ENCODE measurements around the gene HNRNPA2B1. TPM values are rescaled to one million over a fixed set of nuclear protein-coding genes. Genes with fewer than 3 reads are reported as not detected.

Gene HNRNPA2B1
- total and polyA plus RNA-seq, 2 of the 8 experiments (the other 6 are each of a cell fraction or from before 2014, with no cell fraction given): 276 to 1,255 TPM

DNA sequence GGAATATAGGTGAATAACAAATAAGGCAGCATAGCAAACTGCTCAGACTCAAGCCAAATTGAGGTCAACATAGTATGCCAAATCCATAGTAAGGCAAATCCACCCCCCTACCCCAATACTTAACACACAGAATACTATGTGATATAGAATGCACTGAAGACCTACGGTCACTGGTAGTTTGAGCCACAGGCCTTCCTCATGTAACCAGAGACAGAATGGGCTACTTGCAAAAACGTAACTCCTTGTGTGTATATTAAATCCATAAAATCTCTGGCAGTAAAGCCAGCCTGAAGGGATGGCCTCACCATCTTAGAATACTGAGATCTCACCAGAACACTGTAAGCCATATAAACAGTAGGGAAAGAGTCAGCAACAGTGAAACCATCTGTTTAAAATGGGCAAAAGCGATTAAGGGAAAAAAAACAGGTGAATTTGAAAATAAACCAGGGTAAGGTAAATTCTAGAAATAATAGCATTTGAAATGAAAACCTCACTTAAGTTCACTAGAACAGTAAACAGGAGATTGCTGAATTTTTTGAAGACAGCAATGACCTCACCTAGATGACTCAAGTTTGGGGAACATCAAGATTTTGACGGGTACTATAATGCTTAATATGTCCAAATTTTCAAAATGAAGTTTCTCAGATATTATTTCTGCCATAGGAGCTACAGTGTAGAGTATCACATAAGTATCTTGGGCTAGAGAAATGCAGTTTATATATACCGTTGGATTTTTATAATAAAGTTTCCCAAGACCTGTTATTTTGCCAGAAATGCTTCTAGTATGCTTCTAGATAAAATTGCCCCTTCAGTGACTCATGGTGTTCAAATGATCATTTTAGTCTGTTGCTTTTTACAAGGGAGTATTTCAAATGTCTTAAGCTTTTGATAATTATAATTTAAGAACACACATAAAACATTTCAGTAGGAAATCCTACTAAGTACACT is 13.9 kb downstream of the HNRNPA2B1 start (continued):
- TF ChIP-seq, protein P1, sequence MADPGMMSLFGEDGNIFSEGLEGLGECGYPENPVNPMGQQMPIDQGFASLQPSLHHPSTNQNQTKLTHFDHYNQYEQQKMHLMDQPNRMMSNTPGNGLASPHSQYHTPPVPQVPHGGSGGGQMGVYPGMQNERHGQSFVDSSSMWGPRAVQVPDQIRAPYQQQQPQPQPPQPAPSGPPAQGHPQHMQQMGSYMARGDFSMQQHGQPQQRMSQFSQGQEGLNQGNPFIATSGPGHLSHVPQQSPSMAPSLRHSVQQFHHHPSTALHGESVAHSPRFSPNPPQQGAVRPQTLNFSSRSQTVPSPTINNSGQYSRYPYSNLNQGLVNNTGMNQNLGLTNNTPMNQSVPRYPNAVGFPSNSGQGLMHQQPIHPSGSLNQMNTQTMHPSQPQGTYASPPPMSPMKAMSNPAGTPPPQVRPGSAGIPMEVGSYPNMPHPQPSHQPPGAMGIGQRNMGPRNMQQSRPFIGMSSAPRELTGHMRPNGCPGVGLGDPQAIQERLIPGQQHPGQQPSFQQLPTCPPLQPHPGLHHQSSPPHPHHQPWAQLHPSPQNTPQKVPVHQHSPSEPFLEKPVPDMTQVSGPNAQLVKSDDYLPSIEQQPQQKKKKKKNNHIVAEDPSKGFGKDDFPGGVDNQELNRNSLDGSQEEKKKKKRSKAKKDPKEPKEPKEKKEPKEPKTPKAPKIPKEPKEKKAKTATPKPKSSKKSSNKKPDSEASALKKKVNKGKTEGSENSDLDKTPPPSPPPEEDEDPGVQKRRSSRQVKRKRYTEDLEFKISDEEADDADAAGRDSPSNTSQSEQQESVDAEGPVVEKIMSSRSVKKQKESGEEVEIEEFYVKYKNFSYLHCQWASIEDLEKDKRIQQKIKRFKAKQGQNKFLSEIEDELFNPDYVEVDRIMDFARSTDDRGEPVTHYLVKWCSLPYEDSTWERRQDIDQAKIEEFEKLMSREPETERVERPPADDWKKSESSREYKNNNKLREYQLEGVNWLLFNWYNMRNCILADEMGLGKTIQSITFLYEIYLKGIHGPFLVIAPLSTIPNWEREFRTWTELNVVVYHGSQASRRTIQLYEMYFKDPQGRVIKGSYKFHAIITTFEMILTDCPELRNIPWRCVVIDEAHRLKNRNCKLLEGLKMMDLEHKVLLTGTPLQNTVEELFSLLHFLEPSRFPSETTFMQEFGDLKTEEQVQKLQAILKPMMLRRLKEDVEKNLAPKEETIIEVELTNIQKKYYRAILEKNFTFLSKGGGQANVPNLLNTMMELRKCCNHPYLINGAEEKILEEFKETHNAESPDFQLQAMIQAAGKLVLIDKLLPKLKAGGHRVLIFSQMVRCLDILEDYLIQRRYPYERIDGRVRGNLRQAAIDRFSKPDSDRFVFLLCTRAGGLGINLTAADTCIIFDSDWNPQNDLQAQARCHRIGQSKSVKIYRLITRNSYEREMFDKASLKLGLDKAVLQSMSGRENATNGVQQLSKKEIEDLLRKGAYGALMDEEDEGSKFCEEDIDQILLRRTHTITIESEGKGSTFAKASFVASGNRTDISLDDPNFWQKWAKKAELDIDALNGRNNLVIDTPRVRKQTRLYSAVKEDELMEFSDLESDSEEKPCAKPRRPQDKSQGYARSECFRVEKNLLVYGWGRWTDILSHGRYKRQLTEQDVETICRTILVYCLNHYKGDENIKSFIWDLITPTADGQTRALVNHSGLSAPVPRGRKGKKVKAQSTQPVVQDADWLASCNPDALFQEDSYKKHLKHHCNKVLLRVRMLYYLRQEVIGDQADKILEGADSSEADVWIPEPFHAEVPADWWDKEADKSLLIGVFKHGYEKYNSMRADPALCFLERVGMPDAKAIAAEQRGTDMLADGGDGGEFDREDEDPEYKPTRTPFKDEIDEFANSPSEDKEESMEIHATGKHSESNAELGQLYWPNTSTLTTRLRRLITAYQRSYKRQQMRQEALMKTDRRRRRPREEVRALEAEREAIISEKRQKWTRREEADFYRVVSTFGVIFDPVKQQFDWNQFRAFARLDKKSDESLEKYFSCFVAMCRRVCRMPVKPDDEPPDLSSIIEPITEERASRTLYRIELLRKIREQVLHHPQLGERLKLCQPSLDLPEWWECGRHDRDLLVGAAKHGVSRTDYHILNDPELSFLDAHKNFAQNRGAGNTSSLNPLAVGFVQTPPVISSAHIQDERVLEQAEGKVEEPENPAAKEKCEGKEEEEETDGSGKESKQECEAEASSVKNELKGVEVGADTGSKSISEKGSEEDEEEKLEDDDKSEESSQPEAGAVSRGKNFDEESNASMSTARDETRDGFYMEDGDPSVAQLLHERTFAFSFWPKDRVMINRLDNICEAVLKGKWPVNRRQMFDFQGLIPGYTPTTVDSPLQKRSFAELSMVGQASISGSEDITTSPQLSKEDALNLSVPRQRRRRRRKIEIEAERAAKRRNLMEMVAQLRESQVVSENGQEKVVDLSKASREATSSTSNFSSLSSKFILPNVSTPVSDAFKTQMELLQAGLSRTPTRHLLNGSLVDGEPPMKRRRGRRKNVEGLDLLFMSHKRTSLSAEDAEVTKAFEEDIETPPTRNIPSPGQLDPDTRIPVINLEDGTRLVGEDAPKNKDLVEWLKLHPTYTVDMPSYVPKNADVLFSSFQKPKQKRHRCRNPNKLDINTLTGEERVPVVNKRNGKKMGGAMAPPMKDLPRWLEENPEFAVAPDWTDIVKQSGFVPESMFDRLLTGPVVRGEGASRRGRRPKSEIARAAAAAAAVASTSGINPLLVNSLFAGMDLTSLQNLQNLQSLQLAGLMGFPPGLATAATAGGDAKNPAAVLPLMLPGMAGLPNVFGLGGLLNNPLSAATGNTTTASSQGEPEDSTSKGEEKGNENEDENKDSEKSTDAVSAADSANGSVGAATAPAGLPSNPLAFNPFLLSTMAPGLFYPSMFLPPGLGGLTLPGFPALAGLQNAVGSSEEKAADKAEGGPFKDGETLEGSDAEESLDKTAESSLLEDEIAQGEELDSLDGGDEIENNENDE (IDR thresholded peaks at IDR 0.05; ENCODE audit: insufficient replicate concordance, low read length): peak; percentile 19
- TF ChIP-seq RFX5 (IDR thresholded peaks at IDR 0.05; ENCODE audit: borderline replicate concordance, low read depth, low read length) (no peak), ASH2L (IDR thresholded peaks at IDR 0.05; ENCODE audit: low read length) (no peak), SP1 (IDR thresholded peaks at IDR 0.05; ENCODE audit: low read depth, low read length) (no peak), EP300 (IDR thresholded peaks at IDR 0.05; ENCODE audit: borderline replicate concordance in 1 of 2, low read depth in 2 of 2, low read length in 2 of 2) (no peak), JUN (IDR thresholded peaks at IDR 0.05; ENCODE audit: low read depth, low read length) (no peak), HDAC2 (IDR thresholded peaks at IDR 0.05; ENCODE audit: borderline replicate concordance in 1 of 2, low read depth in 2 of 2, low read length in 2 of 2) (no peak), SAP30 (IDR thresholded peaks at IDR 0.05; ENCODE audit: insufficient read depth, insufficient replicate concordance, low read length) (no peak), RXRA (IDR thresholded peaks at IDR 0.05; ENCODE audit: insufficient read depth, low read depth, low read length) (no peak)

Data from H1 (cell line).